ENCODE data around the gene UNC13B.

UNC13B gene

GRCh38 chr9:35267710-35268109 is 105.9 kb downstream of the UNC13B start:
- POLR2A ChIA-PET = no interaction called here
- H3K4me3 ChIP-seq (ENCODE audit: low read depth, low read length) = no peak overlapping the region
- TF ChIP-seq CTCF (IDR thresholded peaks at IDR 0.05; ENCODE audit: insufficient read depth, low read length, missing control alignments) = no peak
- DNase-seq (ENCODE audit: low read depth, low spot score) = no peak
- CTCF ChIA-PET = interaction anchor here (2.1 kb wide), 1 partner anchor 9 kb away, joined by 11 read pairs; no protein-coding TSS in a partner anchor

GRCh38 chr9:35269919-35270318 is 108.1 kb downstream of the UNC13B start:
- ChIA-PET CTCF (interaction anchor here (0.7 to 0.8 kb wide), 2 partner anchors 11 to 167 kb away, joined by 3 to 6 read pairs; no protein-coding TSS in a partner anchor), POLR2A (no interaction called here)
- H3K4me3 ChIP-seq (ENCODE audit: low read depth, low read length) = no peak overlapping the region
- DNase-seq (ENCODE audit: low read depth, low spot score) = no peak
- no peak for TF ChIP-seq CTCF (IDR thresholded peaks at IDR 0.05; ENCODE audit: insufficient read depth, low read length, missing control alignments)

GRCh38 chr9:35271637-35272036 is 109.8 kb downstream of the UNC13B start:
- CTCF ChIA-PET = interaction anchor here (0.7 to 2.1 kb wide), 2 partner anchors 9 to 12 kb away, joined by 3 to 8 read pairs; no protein-coding TSS in a partner anchor

GRCh38 chr9:35272989-35273388 is 111.2 kb downstream of the UNC13B start:
- POLR2A ChIA-PET = no interaction called here
- no peak for DNase-seq (ENCODE audit: low read depth, low spot score)
- H3K4me3 ChIP-seq (ENCODE audit: low read depth, low read length) = no peak overlapping the region
- TF ChIP-seq CTCF (IDR thresholded peaks at IDR 0.05; ENCODE audit: insufficient read depth, low read length, missing control alignments) = no peak
- CTCF ChIA-PET = interaction anchor here (2.1 kb wide), 1 partner anchor 13 kb away, joined by 8 read pairs; no protein-coding TSS in a partner anchor

More at GRCh38 chr9:35271637-35272036, 109.8 kb downstream of the UNC13B start:
- H3K4me3 ChIP-seq (ENCODE audit: low read depth, low read length) = no peak overlapping the region
- TF ChIP-seq CTCF (IDR thresholded peaks at IDR 0.05; ENCODE audit: insufficient read depth, low read length, missing control alignments) = no peak
- no peak for DNase-seq (ENCODE audit: low read depth, low spot score)
- POLR2A ChIA-PET = no interaction called here

- TF ChIP-seq CTCF (IDR thresholded peaks at IDR 0.05; ENCODE audit: insufficient read depth, low read length, missing control alignments) = no peak
- H3K4me3 ChIP-seq (ENCODE audit: low read depth, low read length) = no peak overlapping the region
- DNase-seq (ENCODE audit: low read depth, low spot score) = no peak
- ChIA-PET CTCF (interaction anchor here (0.9 to 1.4 kb wide), 2 partner anchors 13 to 14 kb away, joined by 4 to 8 read pairs; no protein-coding TSS in a partner anchor), POLR2A (no interaction called here)
Observed at GRCh38 chr9:35273591-35273990, 111.8 kb downstream of the UNC13B start.

GRCh38 chr9:35274993-35275392 is 113.2 kb downstream of the UNC13B start:
- CTCF ChIA-PET = interaction anchor here (1.0 kb wide), 1 partner anchor 16 kb away, joined by 4 read pairs; no protein-coding TSS in a partner anchor
- POLR2A ChIA-PET = no interaction called here
- TF ChIP-seq CTCF (IDR thresholded peaks at IDR 0.05; ENCODE audit: insufficient read depth, low read length, missing control alignments) = no peak
- no peak overlapping the region for H3K4me3 ChIP-seq (ENCODE audit: low read depth, low read length)
- DNase-seq (ENCODE audit: low read depth, low spot score) = no peak

Measured in AG04449 (cell line).